ENCODE results near the gene PLEKHG7.
"Not testable (repeated sequence)": the region's sequence is repeated elsewhere in the genome, so short reads cannot be mapped to it uniquely, and the experiment has no call there.

The PLEKHG7 gene, protein sequence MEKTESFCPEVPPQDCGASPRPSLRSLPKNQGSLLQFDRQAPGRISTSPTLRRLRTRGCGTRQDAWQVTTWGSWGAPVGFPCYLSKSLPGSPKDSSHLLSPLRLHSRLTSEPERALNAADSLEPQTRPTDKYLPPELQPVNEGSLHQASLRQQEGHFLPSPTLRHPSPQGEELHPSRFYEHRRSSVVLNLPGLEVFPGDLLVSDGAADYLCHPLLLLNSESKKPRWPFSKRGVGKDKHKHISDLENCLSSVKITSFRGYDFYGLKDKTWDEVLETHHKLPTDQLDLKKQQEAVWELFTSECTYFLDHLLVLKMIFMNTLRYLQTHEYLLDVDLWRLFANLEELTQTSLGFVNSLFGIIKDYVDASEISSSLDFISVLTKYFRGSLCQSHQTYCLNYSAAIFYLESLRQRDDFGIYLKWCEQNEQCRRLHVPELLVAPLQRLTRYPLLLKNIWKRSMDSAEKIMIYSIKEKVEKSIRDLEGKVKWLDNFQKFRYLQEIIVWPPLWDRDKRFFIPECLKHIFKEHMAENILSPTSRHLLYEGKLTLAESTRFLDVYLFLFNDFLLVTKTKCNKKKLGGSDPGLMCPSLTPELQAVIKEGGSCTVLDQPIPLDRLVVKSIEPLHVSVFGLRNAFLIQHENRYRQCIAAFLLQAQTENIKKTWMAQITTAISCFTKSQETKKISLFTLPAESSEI

DNA sequence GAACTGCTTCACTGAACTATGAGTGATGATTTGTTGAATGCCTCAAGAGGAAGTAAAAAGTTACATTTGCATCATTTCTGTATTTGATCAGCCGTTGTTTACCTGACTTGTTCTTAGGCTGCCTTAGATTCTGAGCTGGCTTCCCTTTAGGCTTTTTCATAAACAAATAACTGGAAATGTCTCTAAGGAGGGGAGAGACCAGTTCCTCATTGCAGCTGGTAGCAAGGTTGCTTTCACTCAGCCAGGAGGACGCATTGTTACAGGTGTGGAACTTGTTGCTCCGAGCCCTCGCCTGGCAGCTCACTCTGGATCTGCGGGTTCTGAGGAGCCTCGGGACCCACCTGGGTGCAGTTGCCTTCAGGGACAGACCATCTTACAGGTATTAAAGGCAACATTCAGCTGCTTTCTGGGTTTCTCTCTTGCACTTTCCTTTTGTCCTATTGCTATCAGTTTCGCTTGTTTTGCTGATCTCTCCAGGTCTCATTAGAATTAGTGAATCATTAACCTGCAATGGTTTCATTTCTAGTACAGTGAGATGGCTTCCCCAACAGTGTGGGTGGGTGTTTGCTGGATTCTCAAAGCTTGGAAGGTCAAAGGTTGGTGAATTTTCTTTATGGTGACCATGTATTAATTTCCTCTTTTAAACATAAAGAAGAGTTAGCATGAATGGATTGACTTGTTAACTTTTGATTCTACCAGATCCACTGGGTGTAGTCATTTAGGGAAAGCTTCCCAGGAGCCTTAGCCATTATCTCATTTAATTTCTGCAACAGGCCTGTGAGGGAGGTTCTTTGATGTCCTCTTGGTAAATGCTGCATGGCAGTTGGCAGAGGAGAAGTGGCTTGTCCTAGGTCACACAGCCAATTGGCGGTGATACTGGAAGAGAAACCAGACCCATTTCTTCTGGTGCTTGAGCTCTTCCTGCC is at the start of gene PLEKHG7:
PLEKHG7 (plus strand) TSS at position 236 of the 926 bp plus-strand sequence. CDS start 3,643 bp downstream, outside the sequence.
- Histone ChIP-seq H3K9me3 (ENCODE audit: insufficient read depth, low read length) (no peaks in the 10 kb centered on the region), H3K27ac (ENCODE audit: low read depth, low read length) (no peak within 1 kb of the TSS), H3K79me2 (ENCODE audit: insufficient read depth, low read length) (no peaks in the 10 kb centered on the region), H3K27me3 (ENCODE audit: low read length) (no peaks in the 10 kb centered on the region; the same call in 1 of the 2 replicates), H3K36me3 (ENCODE audit: low read length) (no peaks in the 10 kb centered on the region), H4K20me1 (ENCODE audit: low read depth, low read length) (no peaks in the 10 kb centered on the region), H3K4me2 (ENCODE audit: low read depth, low read length, poor library complexity, severe bottlenecking) (peak within 1 kb of the TSS; percentile 15), H3K4me3 (ENCODE audit: insufficient read depth, low read length, poor library complexity, severe bottlenecking) (no peak within 1 kb of the TSS), H3F3A (ENCODE audit: insufficient read depth) (no peaks in the 10 kb centered on the region), H3K9me2 (replicated peaks; ENCODE audit: insufficient read depth, low read length) (no peaks in the 10 kb centered on the region), H2AFZ (ENCODE audit: low read depth, low read length, severe bottlenecking) (peak within 1 kb of the TSS; percentile 6), H3K9ac (ENCODE audit: low read length) (no peak within 1 kb of the TSS)
- TF ChIP-seq, protein P1, sequence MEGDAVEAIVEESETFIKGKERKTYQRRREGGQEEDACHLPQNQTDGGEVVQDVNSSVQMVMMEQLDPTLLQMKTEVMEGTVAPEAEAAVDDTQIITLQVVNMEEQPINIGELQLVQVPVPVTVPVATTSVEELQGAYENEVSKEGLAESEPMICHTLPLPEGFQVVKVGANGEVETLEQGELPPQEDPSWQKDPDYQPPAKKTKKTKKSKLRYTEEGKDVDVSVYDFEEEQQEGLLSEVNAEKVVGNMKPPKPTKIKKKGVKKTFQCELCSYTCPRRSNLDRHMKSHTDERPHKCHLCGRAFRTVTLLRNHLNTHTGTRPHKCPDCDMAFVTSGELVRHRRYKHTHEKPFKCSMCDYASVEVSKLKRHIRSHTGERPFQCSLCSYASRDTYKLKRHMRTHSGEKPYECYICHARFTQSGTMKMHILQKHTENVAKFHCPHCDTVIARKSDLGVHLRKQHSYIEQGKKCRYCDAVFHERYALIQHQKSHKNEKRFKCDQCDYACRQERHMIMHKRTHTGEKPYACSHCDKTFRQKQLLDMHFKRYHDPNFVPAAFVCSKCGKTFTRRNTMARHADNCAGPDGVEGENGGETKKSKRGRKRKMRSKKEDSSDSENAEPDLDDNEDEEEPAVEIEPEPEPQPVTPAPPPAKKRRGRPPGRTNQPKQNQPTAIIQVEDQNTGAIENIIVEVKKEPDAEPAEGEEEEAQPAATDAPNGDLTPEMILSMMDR (IDR thresholded peaks at IDR 0.05; ENCODE audit: insufficient read depth, low read length, poor library complexity, severe bottlenecking), result no peak
- TF ChIP-seq EZH2phosphoT487 (conservative IDR thresholded peaks at IDR 0.05; ENCODE audit: low read length), result no peak

DNA sequence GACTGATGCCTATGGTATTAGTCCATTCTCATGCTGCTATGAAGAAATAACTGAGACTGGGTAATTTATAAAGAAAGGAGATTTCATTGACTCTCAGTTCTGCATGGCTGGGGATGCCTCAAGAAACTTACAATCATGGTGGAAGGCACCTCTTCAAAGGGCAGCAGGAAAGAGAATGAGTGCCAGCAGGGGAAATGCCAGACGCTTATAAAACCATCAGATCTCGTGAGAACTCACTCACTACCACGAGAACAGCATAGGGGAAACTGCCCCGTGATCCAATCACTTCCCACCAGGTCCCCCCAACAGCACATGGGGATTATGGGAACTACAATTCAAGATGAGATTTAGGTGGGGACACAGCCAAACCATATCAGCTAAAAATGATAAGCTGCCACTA is 48.5 kb upstream of the PLEKHG7 start:
- H3K9me2 ChIP-seq (replicated peaks; ENCODE audit: insufficient read depth, low read length); H3K36me3 ChIP-seq (ENCODE audit: low read length); H3K4me3 ChIP-seq (ENCODE audit: insufficient read depth, low read length, poor library complexity, severe bottlenecking); H3K9ac ChIP-seq (ENCODE audit: low read length); H3K27ac ChIP-seq (ENCODE audit: low read depth, low read length); H2AFZ ChIP-seq (ENCODE audit: low read depth, low read length, severe bottlenecking); H3K27me3 ChIP-seq (ENCODE audit: low read length); H3K79me2 ChIP-seq (ENCODE audit: insufficient read depth, low read length); H3K4me2 ChIP-seq (ENCODE audit: low read depth, low read length, poor library complexity, severe bottlenecking); H3K9me3 ChIP-seq (ENCODE audit: insufficient read depth, low read length); H3F3A ChIP-seq (ENCODE audit: insufficient read depth); H4K20me1 ChIP-seq (ENCODE audit: low read depth, low read length): not testable (repeated sequence)

GRCh38 chr12:92654929-92655328 is 47.9 kb upstream of the PLEKHG7 start:
- no peak overlapping the region for H3K4me3 ChIP-seq (ENCODE audit: insufficient read depth, low read length, poor library complexity, severe bottlenecking)
- H3K79me2 ChIP-seq (ENCODE audit: insufficient read depth, low read length), result no peaks in the 10 kb centered on the region
- no peaks in the 10 kb centered on the region for H3K27me3 ChIP-seq (ENCODE audit: low read length)
- H3F3A ChIP-seq (ENCODE audit: insufficient read depth), result no peaks in the 10 kb centered on the region
- no peak overlapping the region for H3K27ac ChIP-seq (ENCODE audit: low read depth, low read length)
- H3K9me3 ChIP-seq (ENCODE audit: insufficient read depth, low read length), result no peaks in the 10 kb centered on the region
- TF ChIP-seq, protein P1 (IDR thresholded peaks at IDR 0.05; ENCODE audit: insufficient read depth, low read length, poor library complexity, severe bottlenecking), result no peak
- no peak for TF ChIP-seq EZH2phosphoT487 (conservative IDR thresholded peaks at IDR 0.05; ENCODE audit: low read length)
- H3K4me2 ChIP-seq (ENCODE audit: low read depth, low read length, poor library complexity, severe bottlenecking), result no peak overlapping the region
- no peaks in the 10 kb centered on the region for H3K36me3 ChIP-seq (ENCODE audit: low read length)
- no peak overlapping the region for H3K9ac ChIP-seq (ENCODE audit: low read length)
- no peaks in the 10 kb centered on the region for H4K20me1 ChIP-seq (ENCODE audit: low read depth, low read length)
- no peak overlapping the region for H2AFZ ChIP-seq (ENCODE audit: low read depth, low read length, severe bottlenecking)
- H3K9me2 ChIP-seq (replicated peaks; ENCODE audit: insufficient read depth, low read length), result no peaks in the 10 kb centered on the region

All from SU-DHL-6 (cell line).